Astrocyte (in vitro differentiated cells and primary cell): ENCODE data around the gene RNLS. TPM values are rescaled to one million over a fixed set of nuclear protein-coding genes. Genes with fewer than 3 reads are reported as not detected.

Experiments used
- DNase-seq: peaks from one replicate; pipeline ENCODE4 v3.0.0-alpha.2; 2010; ENCODE audit warnings: low read depth
- FAIRE-seq: peaks from 2 replicates; lab custom pipeline; 2011; peaks lifted over from hg19 to GRCh38; lab: Jason Lieb, UNC
- H2AFZ ChIP-seq: 2 replicates; pipeline ENCODE4 v1.6.0; 2012; ENCODE audit warnings: low read depth, low read length, inconsistent platforms
- H3K27ac ChIP-seq: 2 replicates; pipeline ENCODE4 v1.5.1; 2011; ENCODE audit warnings: low read depth, low read length, inconsistent platforms
- H3K27me3 ChIP-seq: 2 replicates; pipeline ENCODE4 v1.6.0; 2011; ENCODE audit warnings: low read length, inconsistent platforms; ENCODE audit not compliant: insufficient read depth
- H3K36me3 ChIP-seq: 2 replicates; pipeline ENCODE4 v1.5.1; 2011; ENCODE audit warnings: low read length, inconsistent platforms; ENCODE audit not compliant: insufficient read depth
- H3K4me1 ChIP-seq: 2 replicates; pipeline ENCODE4 v1.5.1; 2011; ENCODE audit warnings: low read length, inconsistent platforms; ENCODE audit not compliant: insufficient read depth
- H3K4me2 ChIP-seq: 2 replicates; pipeline ENCODE4 v1.6.0; 2012; ENCODE audit warnings: low read length, inconsistent platforms
- H3K4me3 ChIP-seq: 2 replicates; pipeline ENCODE4 v1.5.1; 2011; ENCODE audit warnings: low read depth, mild to moderate bottlenecking, low read length, inconsistent platforms; ENCODE audit not compliant: insufficient read depth
- H3K79me2 ChIP-seq: 2 replicates; pipeline ENCODE4 v1.6.0; 2012; ENCODE audit warnings: mild to moderate bottlenecking, low read length, inconsistent platforms; ENCODE audit not compliant: insufficient read depth
- H3K9ac ChIP-seq: 2 replicates; pipeline ENCODE4 v1.6.0; 2012; ENCODE audit warnings: mild to moderate bottlenecking, low read length, inconsistent platforms
- H3K9me3 ChIP-seq: 2 replicates; pipeline ENCODE4 v1.5.1; 2012; ENCODE audit warnings: low read depth, mild to moderate bottlenecking, low read length, inconsistent platforms; ENCODE audit not compliant: insufficient read depth
- H4K20me1 ChIP-seq: 2 replicates; pipeline ENCODE4 v1.6.0; 2012; ENCODE audit warnings: low read length, inconsistent platforms; ENCODE audit not compliant: insufficient read depth
- H3K27ac Mint-ChIP-seq: one replicate; pipeline ENCODE4 v1.8.0; 2021; ENCODE audit warnings: mild to moderate bottlenecking, mixed read lengths; ENCODE audit not compliant: unreplicated experiment
- H3K27me3 Mint-ChIP-seq: one replicate; pipeline ENCODE4 v1.8.0; 2021; ENCODE audit warnings: low read depth, mixed read lengths; ENCODE audit not compliant: unreplicated experiment
- H3K36me3 Mint-ChIP-seq: one replicate; pipeline ENCODE4 v1.8.0; 2021; ENCODE audit warnings: low read depth, mixed read lengths; ENCODE audit not compliant: unreplicated experiment
- H3K4me1 Mint-ChIP-seq: one replicate; pipeline ENCODE4 v1.8.0; 2021; ENCODE audit warnings: low read depth, mixed read lengths; ENCODE audit not compliant: unreplicated experiment
- H3K4me3 Mint-ChIP-seq: one replicate; pipeline ENCODE4 v1.8.0; 2021; ENCODE audit warnings: mild to moderate bottlenecking, moderate library complexity, mixed read lengths; ENCODE audit not compliant: unreplicated experiment
- H3K9me3 Mint-ChIP-seq: one replicate; pipeline ENCODE4 v1.8.0; 2021; ENCODE audit warnings: mild to moderate bottlenecking, mixed read lengths; ENCODE audit not compliant: unreplicated experiment
- EZH2 ChIP-seq: IDR thresholded peaks from 2 replicates; pipeline ENCODE4 v1.6.1; 2012; ENCODE audit warnings: mild to moderate bottlenecking, low read length, inconsistent platforms; ENCODE audit not compliant: insufficient read depth
- total RNA-seq: library from RNA; stranded (reverse); gene quantifications from 2 replicates; pipeline ENCODE4 v1.2.1, GENCODE V29; 2021
- TF ChIP-seq, protein P1 (sequence below): IDR thresholded peaks from 2 replicates; pipeline ENCODE4 v1.5.1; 2011; ENCODE audit warnings: low read depth, mild to moderate bottlenecking, inconsistent platforms, low read length, moderate library complexity; ENCODE audit not compliant: insufficient read depth

Gene RNLS
- total RNA-seq, 1 donor from 2014 or later: 6.9 TPM

DNA sequence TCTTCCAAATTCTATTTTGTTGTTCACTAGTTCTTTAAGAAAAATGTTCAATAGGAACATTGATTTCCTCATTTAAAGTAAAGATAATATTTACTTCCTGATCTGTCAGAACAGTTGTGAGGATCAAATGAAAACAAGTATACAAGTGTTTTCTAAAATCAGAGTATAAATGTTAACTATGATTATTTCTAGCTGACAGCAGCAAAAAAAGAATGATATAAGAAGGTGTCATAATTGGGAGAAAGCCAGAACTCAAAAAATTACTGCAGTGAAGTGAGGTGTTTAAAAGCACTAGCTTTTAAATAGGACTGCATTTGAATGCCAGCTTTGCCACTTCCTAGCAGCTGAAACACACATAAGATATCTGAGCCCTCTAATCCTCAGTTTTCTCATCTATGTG lies 283.3 kb downstream of the RNLS start:
- no peak overlapping the region for H3K4me3 Mint-ChIP-seq

DNA sequence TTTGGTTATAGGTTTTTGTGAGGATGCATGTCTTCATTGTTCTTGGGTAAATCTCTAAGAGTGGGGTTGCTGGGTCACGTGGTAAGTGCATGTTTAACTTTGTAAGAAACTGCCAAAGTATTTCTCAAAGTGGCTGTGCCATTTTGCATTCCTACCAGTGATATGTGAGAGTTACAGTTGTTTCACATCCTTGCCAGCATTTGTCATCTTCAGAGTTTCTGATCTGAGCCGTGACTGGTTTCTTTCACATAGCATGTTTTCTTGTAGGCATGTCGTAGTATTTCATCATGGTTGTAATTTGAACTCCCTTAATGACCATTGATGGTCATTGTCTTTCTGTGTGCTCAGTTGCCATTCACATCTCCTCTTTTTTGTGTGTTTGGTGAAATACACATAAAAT lies 286.0 kb downstream of the RNLS start:
- DNase-seq (no peak), FAIRE-seq (no peak)
- Mint-ChIP-seq H3K27ac (no peak overlapping the region), H3K4me1 (peaks cover 4% of the 10 kb centered on the region), H3K4me3 (no peak overlapping the region), H3K9me3 (no peaks in the 10 kb centered on the region), H3K36me3 (no peaks in the 10 kb centered on the region), H3K27me3 (no peaks in the 10 kb centered on the region)
- no peak overlapping the region for H2AFZ ChIP-seq
- H3K9ac ChIP-seq: no peak overlapping the region
- H3K4me3 ChIP-seq: no peak overlapping the region
- TF ChIP-seq, protein P1, sequence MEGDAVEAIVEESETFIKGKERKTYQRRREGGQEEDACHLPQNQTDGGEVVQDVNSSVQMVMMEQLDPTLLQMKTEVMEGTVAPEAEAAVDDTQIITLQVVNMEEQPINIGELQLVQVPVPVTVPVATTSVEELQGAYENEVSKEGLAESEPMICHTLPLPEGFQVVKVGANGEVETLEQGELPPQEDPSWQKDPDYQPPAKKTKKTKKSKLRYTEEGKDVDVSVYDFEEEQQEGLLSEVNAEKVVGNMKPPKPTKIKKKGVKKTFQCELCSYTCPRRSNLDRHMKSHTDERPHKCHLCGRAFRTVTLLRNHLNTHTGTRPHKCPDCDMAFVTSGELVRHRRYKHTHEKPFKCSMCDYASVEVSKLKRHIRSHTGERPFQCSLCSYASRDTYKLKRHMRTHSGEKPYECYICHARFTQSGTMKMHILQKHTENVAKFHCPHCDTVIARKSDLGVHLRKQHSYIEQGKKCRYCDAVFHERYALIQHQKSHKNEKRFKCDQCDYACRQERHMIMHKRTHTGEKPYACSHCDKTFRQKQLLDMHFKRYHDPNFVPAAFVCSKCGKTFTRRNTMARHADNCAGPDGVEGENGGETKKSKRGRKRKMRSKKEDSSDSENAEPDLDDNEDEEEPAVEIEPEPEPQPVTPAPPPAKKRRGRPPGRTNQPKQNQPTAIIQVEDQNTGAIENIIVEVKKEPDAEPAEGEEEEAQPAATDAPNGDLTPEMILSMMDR: no peak
- no peak for TF ChIP-seq EZH2
- no peaks in the 10 kb centered on the region for H3K36me3 ChIP-seq
- no peaks in the 10 kb centered on the region for H4K20me1 ChIP-seq
- no peaks in the 10 kb centered on the region for H3K4me1 ChIP-seq
- no peaks in the 10 kb centered on the region for H3K9me3 ChIP-seq
- H3K27ac ChIP-seq: no peak overlapping the region
- H3K4me2 ChIP-seq: no peak overlapping the region
- no peaks in the 10 kb centered on the region for H3K27me3 ChIP-seq
- no peaks in the 10 kb centered on the region for H3K79me2 ChIP-seq

More for the DNA sequence above, 283.3 kb downstream of the RNLS start:
- Histone ChIP-seq H3K4me2 (no peak overlapping the region), H3K4me1 (no peaks in the 10 kb centered on the region), H3K36me3 (no peaks in the 10 kb centered on the region), H4K20me1 (no peaks in the 10 kb centered on the region), H3K79me2 (no peaks in the 10 kb centered on the region), H3K4me3 (no peak overlapping the region), H3K27me3 (no peaks in the 10 kb centered on the region), H3K9ac (no peak overlapping the region), H2AFZ (no peak overlapping the region), H3K9me3 (no peaks in the 10 kb centered on the region), H3K27ac (no peak overlapping the region)
- no peak overlapping the region for H3K27ac Mint-ChIP-seq
- DNase-seq (no peak), FAIRE-seq (no peak)
- H3K36me3 Mint-ChIP-seq: no peaks in the 10 kb centered on the region
- no peaks in the 10 kb centered on the region for H3K9me3 Mint-ChIP-seq
- TF ChIP-seq EZH2: no peak
- TF ChIP-seq, protein P1: no peak
- H3K27me3 Mint-ChIP-seq: no peaks in the 10 kb centered on the region
- H3K4me1 Mint-ChIP-seq: no peaks in the 10 kb centered on the region

DNA sequence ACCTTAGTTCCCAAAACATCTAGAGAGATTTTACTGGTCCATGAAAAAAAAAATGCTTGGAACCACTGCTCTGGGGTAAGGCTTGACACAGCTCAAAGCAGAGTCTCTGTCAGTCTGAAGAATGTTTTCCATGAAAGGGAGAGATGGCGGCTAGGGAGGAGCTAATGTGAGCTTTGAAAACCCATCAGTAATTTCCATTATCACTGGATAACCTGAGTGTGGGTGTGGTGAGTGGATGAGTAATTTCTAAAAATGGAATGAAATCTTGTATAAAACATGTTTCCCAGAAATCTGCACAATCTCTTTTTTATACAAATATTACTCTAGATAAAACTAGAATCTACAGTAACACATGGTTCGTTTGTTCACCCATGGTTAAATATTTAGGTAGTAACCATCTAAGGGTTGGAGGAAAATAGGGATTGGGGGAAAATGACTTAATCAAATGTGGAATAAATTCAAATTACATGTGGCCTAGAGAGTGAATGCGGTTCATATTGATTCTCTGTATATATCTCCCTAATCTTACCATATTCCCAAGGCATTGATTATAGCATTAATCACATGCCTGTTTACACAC lies 289.4 kb downstream of the RNLS start:
- Histone ChIP-seq H2AFZ (no peak overlapping the region), H3K4me3 (no peak overlapping the region), H3K27ac (no peak overlapping the region), H4K20me1 (no peaks in the 10 kb centered on the region), H3K79me2 (no peaks in the 10 kb centered on the region), H3K27me3 (no peaks in the 10 kb centered on the region), H3K4me2 (no peak overlapping the region), H3K36me3 (no peaks in the 10 kb centered on the region), H3K9ac (no peak overlapping the region), H3K4me1 (no peaks in the 10 kb centered on the region), H3K9me3 (no peaks in the 10 kb centered on the region)
- Mint-ChIP-seq H3K4me1 (peaks cover 11% of the 10 kb centered on the region), H3K36me3 (no peaks in the 10 kb centered on the region), H3K27ac (no peak overlapping the region), H3K4me3 (no peak overlapping the region), H3K27me3 (no peaks in the 10 kb centered on the region), H3K9me3 (no peaks in the 10 kb centered on the region)
- TF ChIP-seq, protein P1: no peak
- no peak for TF ChIP-seq EZH2
- DNase-seq (no peak), FAIRE-seq (no peak)
